Embryonic facial prominence (tissue), 1 donor: ENCODE results near the gene ATG5.
"Not testable (repeated sequence)": the region's sequence is repeated elsewhere in the genome, so short reads cannot be mapped to it uniquely, and the experiment has no call there.

ENCODE experiments used
- DNase-seq: peaks from one replicate; pipeline ENCODE4 v3.0.0-alpha.2; 2016; ENCODE audit errors: extremely low spot score

ATG5 gene

DNA sequence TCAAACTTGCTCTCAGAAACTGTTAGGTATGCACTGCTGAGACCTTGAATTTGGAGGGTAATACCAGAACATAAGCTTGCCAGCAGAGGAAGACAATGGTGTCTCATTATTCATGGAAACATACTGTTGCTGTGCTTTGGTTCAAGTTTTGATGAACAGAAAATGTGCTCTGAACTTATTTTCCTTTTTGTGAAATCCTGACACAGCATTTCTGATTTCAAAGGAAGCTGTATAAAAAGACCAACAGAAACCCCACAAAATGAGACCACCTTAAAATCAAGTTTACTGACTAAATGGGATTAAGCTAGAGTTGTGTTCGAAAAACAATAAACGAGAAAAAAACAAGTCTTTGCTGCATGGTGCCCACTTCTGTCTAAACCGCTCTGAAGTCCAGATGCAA, 169.1 kb downstream of the ATG5 start:
- DNase-seq: no peak

DNA sequence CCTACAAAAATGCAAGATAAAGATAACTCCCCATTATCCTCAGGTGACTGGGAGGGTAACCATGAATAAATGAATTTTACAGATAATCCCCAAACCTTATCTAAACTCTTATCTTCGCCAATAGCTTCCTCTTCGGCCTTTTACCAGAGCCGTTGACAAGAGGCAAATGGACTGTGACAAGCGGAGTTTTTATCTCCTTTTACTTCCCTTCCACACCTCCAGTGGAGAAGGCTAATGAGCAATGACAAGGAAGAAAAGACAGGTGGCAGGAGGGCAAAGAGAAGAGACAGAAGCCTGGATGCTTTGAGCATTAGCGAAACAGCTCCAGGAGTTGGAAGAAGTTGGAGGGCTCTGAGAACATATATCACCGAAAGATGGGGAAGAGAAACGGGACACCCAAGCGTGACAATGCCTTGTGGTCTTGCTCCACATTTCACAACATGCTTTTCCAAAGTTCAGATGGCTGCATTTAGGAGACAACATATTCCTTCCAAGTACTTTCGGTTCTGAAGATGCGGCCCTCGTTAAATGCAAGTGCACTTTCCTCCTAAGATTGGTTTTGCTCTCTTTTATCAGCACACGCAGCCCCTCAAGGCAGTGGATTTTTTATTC, 170.2 kb downstream of the ATG5 start:
- DNase-seq: no peak

DNA sequence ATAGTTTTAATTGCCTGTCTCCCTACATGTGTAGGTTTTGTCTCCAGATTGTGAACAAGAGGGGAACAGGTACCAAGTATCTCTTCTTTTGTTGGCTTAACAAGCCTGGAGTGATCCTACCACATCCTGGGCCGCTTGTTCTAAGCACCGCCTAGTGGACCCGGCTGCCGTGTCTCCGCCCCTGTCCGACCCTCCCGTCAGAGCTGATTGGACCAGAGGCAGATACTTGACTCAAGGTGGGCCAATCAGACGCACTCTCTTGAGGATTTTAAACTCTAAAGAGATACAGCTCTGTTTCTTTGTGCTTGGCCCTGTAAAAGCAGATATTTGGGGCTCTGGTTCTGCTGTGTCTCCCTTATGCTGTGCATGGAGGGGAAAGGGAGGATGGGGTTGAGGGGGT, 171.2 kb downstream of the ATG5 start:
- DNase-seq: no peak

DNA sequence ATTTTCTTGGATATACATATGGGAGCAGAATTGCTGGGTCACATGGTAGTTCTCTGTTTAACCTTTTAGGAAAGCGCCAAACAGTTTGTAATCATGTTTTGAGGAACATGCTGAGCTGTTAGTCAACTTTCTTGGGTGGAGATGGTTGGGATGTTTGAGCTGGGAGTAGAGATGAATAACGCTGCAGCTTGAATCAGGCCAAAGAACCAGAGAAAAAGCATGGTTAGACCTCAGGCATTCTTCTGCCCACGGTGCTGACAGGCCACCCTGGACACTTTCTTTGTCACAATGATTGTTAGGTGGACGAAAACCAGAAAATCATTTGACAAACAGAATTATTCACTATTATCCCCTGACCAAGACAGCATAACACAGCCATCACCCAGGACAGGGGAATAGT, 172.6 kb downstream of the ATG5 start:
- no peak for DNase-seq

DNA sequence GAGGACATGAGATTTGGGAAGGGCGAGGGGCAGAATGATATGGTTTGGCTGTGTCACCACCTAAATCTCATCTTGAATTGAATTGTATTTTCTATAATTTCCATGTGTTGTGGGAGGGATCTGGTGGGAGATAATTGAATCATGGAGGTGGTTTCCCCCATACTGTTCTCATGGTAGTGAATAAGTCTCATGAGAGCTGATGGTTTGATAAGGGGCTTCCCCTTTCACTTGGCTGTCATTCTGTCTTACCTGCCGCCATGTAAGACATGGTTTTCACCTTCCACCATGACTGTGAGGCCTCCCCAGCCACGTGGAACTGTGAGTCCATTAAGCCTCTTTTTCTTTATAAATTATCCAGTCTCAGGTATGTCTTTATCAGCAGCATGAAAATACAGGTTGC, 173.1 kb downstream of the ATG5 start:
- DNase-seq: not testable (repeated sequence)

DNA sequence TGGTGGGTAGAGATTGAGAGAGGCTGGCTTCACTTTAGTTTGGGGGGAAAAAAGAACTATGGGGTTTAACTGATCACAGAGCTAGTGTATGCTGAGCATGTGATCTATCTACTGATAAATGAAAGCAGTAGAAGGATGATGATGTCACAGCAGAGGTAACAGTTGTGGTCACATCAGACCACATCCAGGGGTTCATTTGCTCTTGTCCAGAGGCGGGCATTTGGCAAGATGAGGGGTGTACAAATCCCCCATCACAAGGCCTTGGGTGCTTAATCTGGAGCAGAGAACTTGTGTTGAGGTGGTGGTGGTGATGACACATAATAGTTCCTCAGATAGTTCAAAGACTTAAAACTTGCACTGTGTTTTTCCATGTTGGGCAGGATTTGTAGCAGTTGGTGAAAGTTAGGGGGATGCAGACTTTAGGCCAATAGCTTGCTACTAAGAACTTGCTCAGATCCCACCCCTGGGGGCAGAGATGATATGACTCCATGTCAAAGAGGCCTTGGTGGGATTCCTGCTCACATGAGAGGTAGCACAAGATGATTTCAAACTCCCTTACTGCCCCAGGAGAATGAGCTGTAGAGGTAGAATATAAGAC, 176.0 kb downstream of the ATG5 start:
- DNase-seq: no peak

DNA sequence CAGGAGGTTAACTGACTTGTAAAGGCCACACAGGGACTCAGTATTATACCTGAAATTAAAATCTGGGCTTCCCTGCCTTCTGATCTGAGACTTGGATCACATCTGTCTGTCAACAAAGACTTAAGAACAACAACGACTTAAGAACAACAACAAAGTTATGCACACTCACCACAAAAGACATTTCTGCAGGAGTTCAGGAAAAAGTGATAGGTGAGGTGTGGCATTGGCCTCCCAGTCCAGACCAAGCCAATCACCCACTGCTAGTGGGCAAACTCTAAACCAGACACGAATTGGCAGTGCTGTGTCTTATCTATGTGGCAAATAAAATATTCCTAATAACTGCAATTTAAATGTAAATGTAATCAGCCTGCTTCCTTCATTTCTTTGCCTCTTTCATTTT, 178.1 kb downstream of the ATG5 start:
- DNase-seq: no peak

DNA sequence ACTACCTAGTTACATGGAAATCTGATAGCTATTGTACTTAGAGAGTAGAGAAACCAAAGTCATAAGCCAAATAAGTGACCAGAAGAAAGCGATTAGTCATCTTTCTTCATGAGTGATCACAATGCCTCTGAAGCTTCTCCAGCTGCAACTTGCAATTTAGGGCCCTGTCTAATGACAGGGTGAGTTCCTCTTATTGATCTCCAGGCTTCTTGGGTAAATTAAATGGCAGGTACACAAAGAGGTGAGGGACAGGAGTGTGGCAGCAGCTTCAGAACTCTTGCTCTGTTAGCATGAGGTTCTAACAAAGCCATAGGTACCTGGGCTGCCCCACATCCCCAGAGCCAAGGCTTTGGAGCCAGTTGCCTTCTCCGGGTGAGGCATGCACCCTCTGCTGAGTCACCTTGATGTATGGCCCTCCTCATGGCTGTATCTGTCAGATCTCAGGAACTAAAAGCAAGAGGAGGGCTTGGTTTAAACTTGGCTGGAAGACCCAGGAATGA, 178.7 kb downstream of the ATG5 start:
- DNase-seq: no peak

DNA sequence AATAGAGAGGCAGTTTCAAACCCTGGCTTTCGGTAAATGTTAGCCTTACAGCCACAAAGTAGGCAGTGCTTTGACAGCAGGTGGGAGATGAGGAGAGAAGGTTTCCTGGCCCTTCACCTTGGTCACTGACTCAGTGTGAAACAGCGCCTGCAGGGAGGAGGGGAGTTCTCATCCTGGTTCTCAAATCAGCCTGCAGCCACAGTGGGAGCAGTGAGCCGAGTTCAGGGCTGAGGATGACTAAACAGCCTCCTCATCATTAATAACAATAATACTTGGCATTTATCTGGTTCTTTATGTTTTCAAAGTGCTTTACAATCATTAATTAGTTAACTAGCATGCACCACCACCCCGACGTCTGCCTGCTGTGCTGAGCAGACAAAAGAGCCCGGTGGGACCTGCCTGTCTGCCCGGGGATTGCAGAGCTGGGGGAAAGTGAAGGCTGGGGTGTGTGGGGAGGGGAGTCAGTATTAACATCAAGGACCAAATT, 179.8 kb downstream of the ATG5 start:
- no peak for DNase-seq

DNA sequence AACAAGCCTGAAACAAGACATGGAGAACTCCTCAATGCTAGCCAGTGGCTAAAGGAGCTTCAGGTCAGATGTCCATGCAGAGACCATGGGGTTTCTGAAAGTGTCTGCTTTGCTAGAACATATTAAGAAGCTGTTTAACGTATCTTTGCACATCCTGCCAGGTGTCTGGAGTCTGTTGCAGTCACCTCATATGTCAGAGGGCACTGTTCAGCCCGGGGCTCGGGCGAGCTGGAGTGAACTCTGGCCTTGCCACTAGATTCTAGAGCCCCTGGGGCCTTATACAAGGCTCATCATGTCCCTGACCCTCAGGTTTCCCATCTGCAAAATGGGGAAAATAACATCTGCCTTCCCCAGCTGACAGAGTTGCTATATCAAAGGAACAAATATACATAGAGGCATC, 180.4 kb downstream of the ATG5 start:
- no peak for DNase-seq

DNA sequence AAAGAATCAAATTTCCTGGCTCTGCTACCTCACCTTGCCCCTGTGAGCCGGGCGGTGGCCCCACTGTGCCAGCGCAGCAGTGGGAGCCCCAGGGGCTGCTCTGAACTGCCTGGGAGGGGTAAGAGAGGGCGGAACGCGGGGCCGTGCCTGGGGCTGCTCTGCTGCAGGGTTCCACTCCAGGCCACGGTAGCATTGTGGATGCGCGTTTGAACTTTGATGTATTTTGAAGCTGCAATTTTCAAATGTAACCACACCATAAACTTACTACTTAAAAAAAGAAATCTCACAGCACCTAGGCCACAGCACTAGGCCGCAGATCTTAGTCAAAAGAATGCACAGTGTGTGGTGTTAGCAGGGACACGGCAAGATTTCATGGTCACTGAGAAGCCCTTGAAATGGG, 181.9 kb downstream of the ATG5 start:
- DNase-seq: no peak

DNA sequence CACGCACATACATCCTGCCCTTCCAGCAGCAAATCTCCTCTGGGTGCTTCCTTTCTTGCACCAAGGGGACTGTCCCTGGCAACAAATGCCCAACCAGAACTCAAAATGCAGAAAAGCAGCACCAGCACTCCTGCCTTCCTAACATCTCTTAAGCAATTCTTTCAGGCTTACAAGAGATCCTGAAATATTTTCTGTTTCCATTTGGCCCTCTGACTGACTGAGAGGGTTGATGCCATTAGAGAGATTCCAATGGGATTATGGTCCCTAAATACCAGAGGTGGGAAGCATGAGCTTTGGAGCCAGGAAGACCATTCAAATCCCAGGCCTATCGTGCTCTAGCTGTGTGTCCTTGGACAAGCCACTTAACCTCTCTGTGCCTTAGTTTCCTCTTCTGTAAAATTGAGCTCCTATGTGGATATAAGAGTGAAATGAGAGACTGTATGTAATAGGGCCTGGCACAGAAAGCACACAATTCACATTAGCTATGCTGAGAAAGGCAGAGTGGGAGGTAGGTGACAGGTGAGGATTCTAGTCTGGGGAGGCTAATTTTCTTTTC, 182.6 kb downstream of the ATG5 start:
- no peak for DNase-seq

DNA sequence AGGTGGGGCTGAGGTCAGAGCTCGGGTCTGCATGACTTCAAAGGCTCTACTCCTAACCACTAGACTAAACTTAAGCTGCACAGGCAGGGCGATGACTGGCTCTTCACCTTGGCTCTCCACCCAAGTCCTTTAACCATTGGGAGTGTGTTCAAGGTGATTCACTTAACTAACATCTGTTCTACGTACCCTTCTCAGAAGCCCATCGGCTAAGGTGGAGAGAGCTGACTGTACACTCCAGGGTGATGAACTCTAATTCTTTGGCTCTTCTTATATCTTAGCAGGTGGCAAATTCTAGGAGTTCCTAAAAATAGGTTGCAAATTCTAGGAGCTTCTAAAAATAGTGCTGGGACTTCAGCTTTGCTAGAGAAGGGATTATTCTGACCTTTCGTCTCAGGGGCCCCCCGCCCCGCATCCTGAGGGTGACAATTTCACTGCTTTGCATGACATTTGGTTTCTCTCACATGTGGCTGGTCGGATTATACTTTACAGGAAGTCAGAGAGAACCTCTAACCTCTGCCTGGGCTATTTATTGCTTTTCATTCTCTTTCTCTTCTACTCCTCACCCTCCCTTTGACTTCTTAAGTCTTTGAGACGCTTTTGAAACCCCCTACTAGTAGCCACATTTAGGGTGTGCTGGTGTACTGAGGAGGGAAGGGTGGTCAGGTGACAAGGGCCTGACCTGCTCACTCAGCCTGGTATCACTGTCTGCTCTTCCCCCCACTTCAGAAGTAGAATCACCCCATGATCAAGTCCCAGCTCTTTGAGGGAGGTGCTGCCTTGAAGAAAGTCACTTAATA, 183.9 kb downstream of the ATG5 start:
- DNase-seq: no peak

DNA sequence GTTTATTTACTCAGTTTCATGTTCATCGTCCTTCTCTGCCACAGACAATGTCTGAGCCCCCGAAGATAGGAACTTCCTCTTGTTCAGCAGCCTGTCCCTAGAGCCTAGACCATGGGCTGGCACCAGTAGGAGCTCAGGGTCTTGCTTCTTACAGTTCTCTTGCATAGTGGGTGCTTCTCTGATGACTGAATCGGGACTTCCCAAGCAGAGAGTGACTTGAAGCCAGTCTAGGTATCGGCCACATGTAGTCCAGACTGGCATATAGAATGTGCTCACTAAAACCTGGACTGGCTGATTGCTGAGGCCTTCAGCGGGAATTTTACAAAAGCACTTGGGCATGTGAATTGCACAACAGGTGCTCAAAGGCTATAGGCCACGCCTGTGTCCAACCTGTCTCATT, 187.4 kb downstream of the ATG5 start:
- no peak for DNase-seq

DNA sequence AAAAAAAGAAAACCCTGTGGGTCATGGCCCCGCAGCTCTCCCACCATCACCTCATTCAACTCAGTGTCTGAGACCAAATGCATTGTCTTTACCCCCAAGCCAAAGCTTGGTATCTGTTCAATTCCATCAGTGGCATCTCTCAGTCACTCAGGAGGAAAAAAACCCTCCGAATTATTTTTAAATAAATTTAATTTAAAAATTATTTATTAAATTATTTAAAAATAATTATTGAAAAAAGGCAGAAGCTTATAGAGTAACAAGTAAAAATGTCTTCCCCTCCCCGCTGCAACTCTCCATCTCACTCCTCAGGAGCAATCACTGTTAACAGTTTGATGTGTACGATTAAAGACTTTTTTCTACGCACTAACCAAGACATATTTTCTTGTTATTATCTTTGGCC, 188.7 kb downstream of the ATG5 start:
- no peak for DNase-seq

DNA sequence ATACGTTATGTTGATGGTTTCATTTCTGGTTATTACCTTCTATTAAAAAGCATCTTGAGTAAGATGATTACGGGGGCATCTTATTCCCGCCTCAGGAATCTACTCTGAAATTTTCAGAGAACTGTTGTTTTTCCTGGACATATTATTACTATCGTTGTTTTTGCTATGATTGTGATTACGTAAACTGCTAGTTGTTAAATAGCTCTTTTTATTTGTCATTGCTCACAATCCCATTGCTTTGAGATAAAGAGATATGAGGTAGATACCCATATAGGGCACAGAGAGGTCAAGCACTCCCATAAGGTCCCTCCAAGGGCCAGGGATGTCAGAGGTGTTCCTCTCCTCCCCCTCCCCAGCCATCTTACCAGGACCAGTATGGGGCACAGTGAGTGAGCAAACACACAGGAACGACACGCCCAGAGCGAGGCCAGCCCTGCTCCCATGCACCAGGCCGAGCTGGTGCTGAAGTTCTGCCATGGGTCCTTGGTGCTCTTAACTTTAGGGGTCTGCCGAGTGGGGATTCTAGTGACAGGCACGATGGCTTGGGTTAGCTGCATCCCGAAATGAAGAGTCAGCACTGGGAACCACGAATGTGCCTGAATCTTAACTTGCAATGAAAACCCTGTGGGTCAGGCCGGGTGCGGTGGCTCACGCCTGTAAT, 189.5 kb downstream of the ATG5 start:
- no peak for DNase-seq

DNA sequence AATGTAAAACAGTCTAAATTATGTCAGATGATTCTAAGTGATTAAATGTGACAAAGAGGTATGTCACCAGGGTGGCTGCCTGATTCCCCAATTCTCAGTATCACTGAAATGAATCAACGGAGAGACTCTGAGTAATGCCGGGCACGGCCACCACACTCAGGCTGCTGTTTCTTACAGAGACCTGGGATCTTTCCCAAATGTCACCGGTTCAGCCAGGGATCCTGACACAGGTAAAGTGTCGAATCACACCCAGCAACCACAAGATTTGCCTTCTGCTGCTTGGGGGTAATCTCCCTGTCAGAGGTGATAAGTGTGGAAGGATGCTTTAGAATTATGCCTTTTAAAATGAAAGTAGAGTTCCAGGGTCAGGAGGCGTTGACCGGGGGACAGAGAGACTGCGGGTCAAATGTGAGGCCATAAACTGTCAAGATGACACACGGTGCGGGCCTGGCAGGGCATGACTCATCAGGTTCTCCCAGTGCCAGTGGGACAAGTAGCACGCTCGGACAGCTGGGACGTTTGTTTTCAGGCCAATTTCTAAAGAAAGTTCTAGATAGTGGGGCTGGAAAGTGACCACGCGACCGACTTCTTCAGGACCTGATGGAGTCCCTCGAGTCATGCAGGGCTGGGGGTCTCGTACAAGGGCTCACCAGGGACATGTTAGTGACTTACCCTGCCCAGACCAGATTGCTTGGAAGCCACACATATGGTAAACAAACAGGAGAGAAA, 190.5 kb downstream of the ATG5 start:
- no peak for DNase-seq
